Measurements from ENCODE around the gene UQCC3.

DNA sequence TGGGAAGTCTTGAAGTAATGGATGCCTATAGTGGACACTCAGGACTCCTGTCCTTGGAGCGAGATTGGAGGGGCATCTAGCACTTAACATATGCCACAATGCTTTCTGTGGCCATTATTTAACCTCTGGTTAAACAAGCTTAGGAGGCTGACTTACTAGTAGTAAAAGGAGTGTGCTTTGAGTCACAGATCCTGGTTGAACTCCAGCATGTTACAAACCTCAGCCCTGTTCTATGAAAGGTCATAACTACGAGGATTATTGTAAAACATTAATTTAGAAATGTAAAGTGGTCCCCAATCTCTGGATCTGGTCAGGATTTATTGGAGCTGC is 1.7 kb downstream of the UQCC3 start:
- TF ChIP-seq, protein P1, sequence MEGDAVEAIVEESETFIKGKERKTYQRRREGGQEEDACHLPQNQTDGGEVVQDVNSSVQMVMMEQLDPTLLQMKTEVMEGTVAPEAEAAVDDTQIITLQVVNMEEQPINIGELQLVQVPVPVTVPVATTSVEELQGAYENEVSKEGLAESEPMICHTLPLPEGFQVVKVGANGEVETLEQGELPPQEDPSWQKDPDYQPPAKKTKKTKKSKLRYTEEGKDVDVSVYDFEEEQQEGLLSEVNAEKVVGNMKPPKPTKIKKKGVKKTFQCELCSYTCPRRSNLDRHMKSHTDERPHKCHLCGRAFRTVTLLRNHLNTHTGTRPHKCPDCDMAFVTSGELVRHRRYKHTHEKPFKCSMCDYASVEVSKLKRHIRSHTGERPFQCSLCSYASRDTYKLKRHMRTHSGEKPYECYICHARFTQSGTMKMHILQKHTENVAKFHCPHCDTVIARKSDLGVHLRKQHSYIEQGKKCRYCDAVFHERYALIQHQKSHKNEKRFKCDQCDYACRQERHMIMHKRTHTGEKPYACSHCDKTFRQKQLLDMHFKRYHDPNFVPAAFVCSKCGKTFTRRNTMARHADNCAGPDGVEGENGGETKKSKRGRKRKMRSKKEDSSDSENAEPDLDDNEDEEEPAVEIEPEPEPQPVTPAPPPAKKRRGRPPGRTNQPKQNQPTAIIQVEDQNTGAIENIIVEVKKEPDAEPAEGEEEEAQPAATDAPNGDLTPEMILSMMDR (conservative IDR thresholded peaks at IDR 0.05; ENCODE audit: low read depth, low read length) = no peak
- TF ChIP-seq FOS (IDR thresholded peaks at IDR 0.05; ENCODE audit: low read depth, low read length) (no peak), POLR2A (IDR thresholded peaks at IDR 0.05; ENCODE audit: low read depth, low read length) (no peak), MAZ (IDR thresholded peaks at IDR 0.05; ENCODE audit: borderline replicate concordance, low read depth, low read length) (no peak), RCOR1 (IDR thresholded peaks at IDR 0.05; ENCODE audit: insufficient replicate concordance, low read length) (no peak)

Measured in IMR-90 (cell line).